Measurements from ENCODE around the gene ZP3. TPM values are rescaled to one million over a fixed set of nuclear protein-coding genes. Genes with fewer than 3 reads are reported as not detected.
"Not testable (repeated sequence)": the region's sequence is repeated elsewhere in the genome, so short reads cannot be mapped to it uniquely, and the experiment has no call there.

The ZP3 gene
- total and polyA plus RNA-seq, 10 of the 15 experiments (the other 5 are each of a cell fraction or from before 2014, with no cell fraction given), result 0.39 to 5.1 (median 2.5) TPM

GRCh38 chr7:76393116-76394031 is 31.4 kb upstream of the ZP3 start (continued):
- TF ChIP-seq ASH2L (IDR thresholded peaks at IDR 0.05; ENCODE audit: borderline replicate concordance, low read depth) (no peak), STAT1 (conservative IDR thresholded peaks at IDR 0.05) (0 out of 2 replicates have a peak, but pooled peaks have one; percentile 63)

GRCh38 chr7:76394957-76395356 is 29.8 kb upstream of the ZP3 start:
- FAIRE-seq, result no peak
- H3K9ac ChIP-seq (ENCODE audit: control insufficient read depth, insufficient read depth, low read length), result no peak overlapping the region
- intact Hi-C loops (cut with micrococcal nuclease; ENCODE audit: unreplicated experiment) (no loop called here), in situ Hi-C loops (cut with MboI) (no loop called here)
- no peak overlapping the region for H2AFZ ChIP-seq (ENCODE audit: control insufficient read depth, low read depth, low read length)
- H3K4me3 ChIP-seq, result no peak overlapping the region
- no peaks in the 10 kb centered on the region for H3K36me3 ChIP-seq (ENCODE audit: control insufficient read depth in 2 of 2, insufficient read depth in 2 of 2, low read length in 1 of 2)
- H3K27me3 ChIP-seq (replicated peaks in 1 of 2; ENCODE audit: control insufficient read depth in 2 of 2, insufficient read depth in 2 of 2, low read length in 1 of 2), result no peaks in the 10 kb centered on the region; a peak in 1 of 4 replicates
- DNase-seq (ENCODE audit: low read depth, low spot score), result no peak
- no peaks in the 10 kb centered on the region for H3K9me3 ChIP-seq (replicated peaks; ENCODE audit: control insufficient read depth, insufficient read depth, low read length)
- POLR2A ChIA-PET, result no interaction called here
- RAD21 ChIA-PET (ENCODE audit: unreplicated experiment), result interaction anchor here (0.6 kb wide), 1 partner anchor 19 kb away, joined by 3 read pairs; no protein-coding TSS in a partner anchor
- H4K20me1 ChIP-seq (ENCODE audit: control insufficient read depth, insufficient read depth), result no peaks in the 10 kb centered on the region
- H3K79me2 ChIP-seq (ENCODE audit: control insufficient read depth, insufficient read depth, low read length), result no peaks in the 10 kb centered on the region
- H3K4me1 ChIP-seq (ENCODE audit: control insufficient read depth, insufficient read depth, low read length), result peaks cover 12% of the 10 kb centered on the region
- WGBS (ENCODE audit: insufficient coverage, insufficient replicate concordance, low lambda C conversion rate, missing lambda C conversion rate), result 78% methylated on average over 9 of the region's 9 CpGs
- no peak for ATAC-seq
- SMC1A ChIA-PET (ENCODE audit: uncharacterized antibody, unreplicated experiment), result no interaction called here
- no peak overlapping the region for H3K27ac ChIP-seq (ENCODE audit: control insufficient read depth, insufficient read depth)
- CTCF ChIA-PET, result no interaction called here
- no peak overlapping the region for H3K4me2 ChIP-seq (ENCODE audit: control insufficient read depth, insufficient read depth)
- no TSS peak for BruUV-seq (replicated peaks)
- TF ChIP-seq CHD2 (IDR thresholded peaks at IDR 0.05; ENCODE audit: borderline replicate concordance, low read depth, low read length) (no peak), FOXM1 (IDR thresholded peaks at IDR 0.05; ENCODE audit: low read depth, low read length) (no peak), ZZZ3 (IDR thresholded peaks at IDR 0.05; ENCODE audit: control insufficient read depth, insufficient read length, low read depth) (no peak), RAD51 (IDR thresholded peaks at IDR 0.05) (no peak), ZNF24 (IDR thresholded peaks at IDR 0.05) (no peak), SIX5 (IDR thresholded peaks at IDR 0.05; ENCODE audit: low read depth, low read length, severe bottlenecking) (no peak), MTA2 (IDR thresholded peaks at IDR 0.05; ENCODE audit: low read depth) (no peak)

- H3K79me2 ChIP-seq (ENCODE audit: control insufficient read depth, insufficient read depth, low read length); intact Hi-C loops (cut with micrococcal nuclease; ENCODE audit: unreplicated experiment); H3K27ac ChIP-seq (ENCODE audit: control insufficient read depth, insufficient read depth); H3K4me2 ChIP-seq (ENCODE audit: control insufficient read depth, insufficient read depth); ATAC-seq; in situ Hi-C loops (cut with MboI); BruUV-seq (replicated peaks); H3K27me3 ChIP-seq (replicated peaks in 1 of 2; ENCODE audit: control insufficient read depth in 2 of 2, insufficient read depth in 2 of 2, low read length in 1 of 2); FAIRE-seq; H3K4me3 ChIP-seq; DNase-seq (ENCODE audit: low read depth, low spot score); POLR2A ChIA-PET; RAD21 ChIA-PET (ENCODE audit: unreplicated experiment); H3K9ac ChIP-seq (ENCODE audit: control insufficient read depth, insufficient read depth, low read length); H3K36me3 ChIP-seq (ENCODE audit: control insufficient read depth in 2 of 2, insufficient read depth in 2 of 2, low read length in 1 of 2); SMC1A ChIA-PET (ENCODE audit: uncharacterized antibody, unreplicated experiment); H2AFZ ChIP-seq (ENCODE audit: control insufficient read depth, low read depth, low read length); H4K20me1 ChIP-seq (ENCODE audit: control insufficient read depth, insufficient read depth); CTCF ChIA-PET; H3K9me3 ChIP-seq (replicated peaks; ENCODE audit: control insufficient read depth, insufficient read depth, low read length): not testable (repeated sequence)
- WGBS (ENCODE audit: insufficient coverage, insufficient replicate concordance, low lambda C conversion rate, missing lambda C conversion rate), result 91% methylated on average over 10 of the region's 11 CpGs
- H3K4me1 ChIP-seq (ENCODE audit: control insufficient read depth, insufficient read depth, low read length), result peaks cover 12% of the 10 kb centered on the region
Observed at GRCh38 chr7:76395605-76395964, 29.2 kb upstream of the ZP3 start.

All from GM12878 (cell line).